ENCODE data around the gene RMI2.

RMI2 gene

GRCh38 chr16:11328172-11329070 lies 16.8 kb upstream of the RMI2 start:
- peak; percentile 90 for DNase-seq (ENCODE audit: low spot score)

GRCh38 chr16:11329071-11329491 lies 16.2 kb upstream of the RMI2 start:
- DNase-seq (ENCODE audit: low spot score) = peak; percentile 37

- DNase-seq (ENCODE audit: low spot score) = no peak
Observed at GRCh38 chr16:11329891-11330290, 15.4 kb upstream of the RMI2 start.

- no peak for DNase-seq (ENCODE audit: low spot score)
Observed at GRCh38 chr16:11330526-11331237, 14.6 kb upstream of the RMI2 start.

GRCh38 chr16:11331967-11332366 lies 13.3 kb upstream of the RMI2 start:
- no peak for DNase-seq (ENCODE audit: low spot score)

- DNase-seq (ENCODE audit: low spot score) = no peak
Observed at GRCh38 chr16:11333010-11333409, 12.2 kb upstream of the RMI2 start.

GRCh38 chr16:11333702-11334101 lies 11.6 kb upstream of the RMI2 start:
- no peak for DNase-seq (ENCODE audit: low spot score)

GRCh38 chr16:11334831-11335404 lies 10.3 kb upstream of the RMI2 start:
- DNase-seq (ENCODE audit: low spot score) = no peak

- no peak for DNase-seq (ENCODE audit: low spot score)
Observed at GRCh38 chr16:11339075-11339474, 6.2 kb upstream of the RMI2 start.

GRCh38 chr16:11340710-11341109 lies 4.5 kb upstream of the RMI2 start:
- DNase-seq (ENCODE audit: low spot score) = no peak

- no peak for DNase-seq (ENCODE audit: low spot score)
Observed at GRCh38 chr16:11341371-11341770, 3.9 kb upstream of the RMI2 start.

- DNase-seq (ENCODE audit: low spot score) = no peak
Observed at GRCh38 chr16:11342021-11342855, 3.0 kb upstream of the RMI2 start.

- DNase-seq (ENCODE audit: low spot score) = no peak
Observed at GRCh38 chr16:11346700-11347319, 1.6 kb downstream of the RMI2 start.

- no peak for DNase-seq (ENCODE audit: low spot score)
Observed at GRCh38 chr16:11347831-11348230, 2.6 kb downstream of the RMI2 start.

GRCh38 chr16:11348737-11349598 lies 3.7 kb downstream of the RMI2 start:
- DNase-seq (ENCODE audit: low spot score) = no peak

- DNase-seq (ENCODE audit: low spot score) = peak; percentile 39
Observed at GRCh38 chr16:11349599-11350276, 4.5 kb downstream of the RMI2 start.

- no peak for DNase-seq (ENCODE audit: low spot score)
Observed at GRCh38 chr16:11350519-11350918, 5.3 kb downstream of the RMI2 start.

GRCh38 chr16:11350921-11351335 lies 5.7 kb downstream of the RMI2 start:
- DNase-seq (ENCODE audit: low spot score) = peak; percentile 74

- no peak for DNase-seq (ENCODE audit: low spot score)
Observed at GRCh38 chr16:11353158-11353557, 7.9 kb downstream of the RMI2 start.

- DNase-seq (ENCODE audit: low spot score) = no peak
Observed at GRCh38 chr16:11354407-11354732, 9.1 kb downstream of the RMI2 start.

Data from GM03348 (cell line).